ENCODE measurements around the gene SLC22A14. TPM values are rescaled to one million over a fixed set of nuclear protein-coding genes. Genes with fewer than 3 reads are reported as not detected.
A peak's percentile ranks its signal among the peaks of the same experiment; 100 is the strongest.

SLC22A14 gene
- total RNA-seq, 1 experiment from 2014 or later: 0.26 TPM

GRCh38 chr3:38353151-38353550, 71.1 kb downstream of the SLC22A14 start:
- Histone ChIP-seq H3K9me3 (ENCODE audit: low read depth, low read length, poor library complexity, severe bottlenecking) (no peaks in the 10 kb centered on the region), H3K36me3 (ENCODE audit: insufficient read depth, low read length, poor library complexity, severe bottlenecking) (no peaks in the 10 kb centered on the region), H3K27ac (ENCODE audit: low read depth, low read length, poor library complexity, severe bottlenecking) (no peak overlapping the region), H3K27me3 (replicated peaks; ENCODE audit: insufficient read depth, low read depth, low read length, poor library complexity) (no peaks in the 10 kb centered on the region), H3K4me1 (ENCODE audit: insufficient read depth, low read length, poor library complexity, severe bottlenecking) (no peaks in the 10 kb centered on the region), H3K4me3 (ENCODE audit: low read depth, low read length, poor library complexity, severe bottlenecking) (no peak overlapping the region)
- ChIA-PET CTCF (no interaction called here), POLR2A (ENCODE audit: low non-redundant PET) (interaction anchor here (0.7 kb wide), 1 partner anchor 17 kb away, joined by 3 read pairs; no protein-coding TSS in a partner anchor)
- TF ChIP-seq CTCF (conservative IDR thresholded peaks at IDR 0.05; ENCODE audit: low read depth, low read length): no peak
- TF ChIP-seq EZH2 (IDR thresholded peaks at IDR 0.05; ENCODE audit: borderline replicate concordance, low read depth, low read length, poor library complexity, severe bottlenecking): no peak
- DNase-seq (ENCODE audit: low spot score): no peak
- BruUV-seq (replicated peaks): no TSS peak
- intact Hi-C loops (cut with micrococcal nuclease; ENCODE audit: unreplicated experiment): no loop called here

- ChIA-PET CTCF (no interaction called here), POLR2A (ENCODE audit: low non-redundant PET) (interaction anchor here (0.6 kb wide), 1 partner anchor 49 kb away, joined by 4 read pairs; no protein-coding TSS in a partner anchor)
- H3K27me3 ChIP-seq (replicated peaks; ENCODE audit: insufficient read depth, low read depth, low read length, poor library complexity): no peaks in the 10 kb centered on the region
- no peaks in the 10 kb centered on the region for H3K9me3 ChIP-seq (ENCODE audit: low read depth, low read length, poor library complexity, severe bottlenecking)
- no TSS peak for BruUV-seq (replicated peaks)
- H3K4me3 ChIP-seq (ENCODE audit: low read depth, low read length, poor library complexity, severe bottlenecking): no peak overlapping the region
- TF ChIP-seq EZH2 (IDR thresholded peaks at IDR 0.05; ENCODE audit: borderline replicate concordance, low read depth, low read length, poor library complexity, severe bottlenecking): no peak
- TF ChIP-seq CTCF (conservative IDR thresholded peaks at IDR 0.05; ENCODE audit: low read depth, low read length): no peak
- intact Hi-C loops (cut with micrococcal nuclease; ENCODE audit: unreplicated experiment): no loop called here
- DNase-seq (ENCODE audit: low spot score): peak; percentile 26
- H3K36me3 ChIP-seq (ENCODE audit: insufficient read depth, low read length, poor library complexity, severe bottlenecking): no peaks in the 10 kb centered on the region
- no peaks in the 10 kb centered on the region for H3K4me1 ChIP-seq (ENCODE audit: insufficient read depth, low read length, poor library complexity, severe bottlenecking)
- no peak overlapping the region for H3K27ac ChIP-seq (ENCODE audit: low read depth, low read length, poor library complexity, severe bottlenecking)
Measured at GRCh38 chr3:38354588-38355330, 72.7 kb downstream of the SLC22A14 start.

GRCh38 chr3:38359038-38359437, 76.9 kb downstream of the SLC22A14 start:
- BruUV-seq (replicated peaks): no TSS peak
- Histone ChIP-seq H3K9me3 (ENCODE audit: low read depth, low read length, poor library complexity, severe bottlenecking) (no peaks in the 10 kb centered on the region), H3K36me3 (ENCODE audit: insufficient read depth, low read length, poor library complexity, severe bottlenecking) (no peaks in the 10 kb centered on the region), H3K27ac (ENCODE audit: low read depth, low read length, poor library complexity, severe bottlenecking) (no peak overlapping the region), H3K27me3 (replicated peaks; ENCODE audit: insufficient read depth, low read depth, low read length, poor library complexity) (no peaks in the 10 kb centered on the region), H3K4me1 (ENCODE audit: insufficient read depth, low read length, poor library complexity, severe bottlenecking) (no peaks in the 10 kb centered on the region), H3K4me3 (ENCODE audit: low read depth, low read length, poor library complexity, severe bottlenecking) (no peak overlapping the region)
- intact Hi-C loops (cut with micrococcal nuclease; ENCODE audit: unreplicated experiment): no loop called here
- TF ChIP-seq CTCF (conservative IDR thresholded peaks at IDR 0.05; ENCODE audit: low read depth, low read length): no peak
- POLR2A ChIA-PET (ENCODE audit: low non-redundant PET): no interaction called here
- CTCF ChIA-PET: no interaction called here
- no peak for DNase-seq (ENCODE audit: low spot score)

Measured in A673 (cell line).